ENCODE data around the gene KCNK13.
"Not testable (repeated sequence)": the region's sequence is repeated elsewhere in the genome, so short reads cannot be mapped to it uniquely, and the experiment has no call there.

KCNK13 gene

GRCh38 chr14:90060312-90060964, 1.4 kb upstream of the KCNK13 start:
- DNase-seq (ENCODE audit: extremely low read depth in 1 of 2, low read depth in 1 of 2): peak; percentile 39 to 40

- DNase-seq (ENCODE audit: extremely low read depth in 1 of 2, low read depth in 1 of 2): no peak
Measured at GRCh38 chr14:90060965-90061684, 669 bp upstream of the KCNK13 start.

GRCh38 chr14:90062127-90062794, 467 bp downstream of the KCNK13 start:
- DNase-seq (ENCODE audit: extremely low read depth in 1 of 2, low read depth in 1 of 2): no peak

GRCh38 chr14:90062822-90063539, 1.2 kb downstream of the KCNK13 start:
- no peak for DNase-seq (ENCODE audit: extremely low read depth in 1 of 2, low read depth in 1 of 2)

GRCh38 chr14:90072350-90072749, 10.6 kb downstream of the KCNK13 start:
- DNase-seq (ENCODE audit: extremely low read depth in 1 of 2, low read depth in 1 of 2): no peak

- no peak for DNase-seq (ENCODE audit: extremely low read depth in 1 of 2, low read depth in 1 of 2)
Measured at GRCh38 chr14:90079576-90079975, 17.8 kb downstream of the KCNK13 start.

- DNase-seq (ENCODE audit: extremely low read depth in 1 of 2, low read depth in 1 of 2): no peak
Measured at GRCh38 chr14:90087433-90087832, 25.6 kb downstream of the KCNK13 start.

- DNase-seq (ENCODE audit: extremely low read depth in 1 of 2, low read depth in 1 of 2): no peak
Measured at GRCh38 chr14:90088176-90088575, 26.4 kb downstream of the KCNK13 start.

GRCh38 chr14:90089486-90089885, 27.7 kb downstream of the KCNK13 start:
- not testable (repeated sequence) for DNase-seq (ENCODE audit: extremely low read depth in 1 of 2, low read depth in 1 of 2)

- no peak for DNase-seq (ENCODE audit: extremely low read depth in 1 of 2, low read depth in 1 of 2)
Measured at GRCh38 chr14:90091393-90091792, 29.6 kb downstream of the KCNK13 start.

- DNase-seq (ENCODE audit: extremely low read depth in 1 of 2, low read depth in 1 of 2): no peak
Measured at GRCh38 chr14:90093942-90094595, 32.3 kb downstream of the KCNK13 start.

- DNase-seq (ENCODE audit: extremely low read depth in 1 of 2, low read depth in 1 of 2): no peak
Measured at GRCh38 chr14:90095096-90095495, 33.3 kb downstream of the KCNK13 start.

GRCh38 chr14:90096566-90096965, 34.8 kb downstream of the KCNK13 start:
- DNase-seq (ENCODE audit: extremely low read depth in 1 of 2, low read depth in 1 of 2): no peak

- no peak for DNase-seq (ENCODE audit: extremely low read depth in 1 of 2, low read depth in 1 of 2)
Measured at GRCh38 chr14:90103808-90104207, 42.0 kb downstream of the KCNK13 start.

GRCh38 chr14:90105756-90106155, 44.0 kb downstream of the KCNK13 start:
- DNase-seq (ENCODE audit: extremely low read depth in 1 of 2, low read depth in 1 of 2): no peak

GRCh38 chr14:90107789-90108188, 46.0 kb downstream of the KCNK13 start:
- no peak for DNase-seq (ENCODE audit: extremely low read depth in 1 of 2, low read depth in 1 of 2)

GRCh38 chr14:90109858-90110257, 48.1 kb downstream of the KCNK13 start:
- DNase-seq (ENCODE audit: extremely low read depth in 1 of 2, low read depth in 1 of 2): no peak

- DNase-seq (ENCODE audit: extremely low read depth in 1 of 2, low read depth in 1 of 2): no peak
Measured at GRCh38 chr14:90111895-90112534, 50.2 kb downstream of the KCNK13 start.

GRCh38 chr14:90114554-90114953, 52.8 kb downstream of the KCNK13 start:
- no peak for DNase-seq (ENCODE audit: extremely low read depth in 1 of 2, low read depth in 1 of 2)

- DNase-seq (ENCODE audit: extremely low read depth in 1 of 2, low read depth in 1 of 2): no peak
Measured at GRCh38 chr14:90115780-90116179, 54.0 kb downstream of the KCNK13 start.
